Measurements from ENCODE around the gene SEC24C. TPM values are rescaled to one million over a fixed set of nuclear protein-coding genes. Genes with fewer than 3 reads are reported as not detected.
A peak's percentile ranks its signal among the peaks of the same experiment; 100 is the strongest.
"Not testable (repeated sequence)": the region's sequence is repeated elsewhere in the genome, so short reads cannot be mapped to it uniquely, and the experiment has no call there.

Gene SEC24C, protein sequence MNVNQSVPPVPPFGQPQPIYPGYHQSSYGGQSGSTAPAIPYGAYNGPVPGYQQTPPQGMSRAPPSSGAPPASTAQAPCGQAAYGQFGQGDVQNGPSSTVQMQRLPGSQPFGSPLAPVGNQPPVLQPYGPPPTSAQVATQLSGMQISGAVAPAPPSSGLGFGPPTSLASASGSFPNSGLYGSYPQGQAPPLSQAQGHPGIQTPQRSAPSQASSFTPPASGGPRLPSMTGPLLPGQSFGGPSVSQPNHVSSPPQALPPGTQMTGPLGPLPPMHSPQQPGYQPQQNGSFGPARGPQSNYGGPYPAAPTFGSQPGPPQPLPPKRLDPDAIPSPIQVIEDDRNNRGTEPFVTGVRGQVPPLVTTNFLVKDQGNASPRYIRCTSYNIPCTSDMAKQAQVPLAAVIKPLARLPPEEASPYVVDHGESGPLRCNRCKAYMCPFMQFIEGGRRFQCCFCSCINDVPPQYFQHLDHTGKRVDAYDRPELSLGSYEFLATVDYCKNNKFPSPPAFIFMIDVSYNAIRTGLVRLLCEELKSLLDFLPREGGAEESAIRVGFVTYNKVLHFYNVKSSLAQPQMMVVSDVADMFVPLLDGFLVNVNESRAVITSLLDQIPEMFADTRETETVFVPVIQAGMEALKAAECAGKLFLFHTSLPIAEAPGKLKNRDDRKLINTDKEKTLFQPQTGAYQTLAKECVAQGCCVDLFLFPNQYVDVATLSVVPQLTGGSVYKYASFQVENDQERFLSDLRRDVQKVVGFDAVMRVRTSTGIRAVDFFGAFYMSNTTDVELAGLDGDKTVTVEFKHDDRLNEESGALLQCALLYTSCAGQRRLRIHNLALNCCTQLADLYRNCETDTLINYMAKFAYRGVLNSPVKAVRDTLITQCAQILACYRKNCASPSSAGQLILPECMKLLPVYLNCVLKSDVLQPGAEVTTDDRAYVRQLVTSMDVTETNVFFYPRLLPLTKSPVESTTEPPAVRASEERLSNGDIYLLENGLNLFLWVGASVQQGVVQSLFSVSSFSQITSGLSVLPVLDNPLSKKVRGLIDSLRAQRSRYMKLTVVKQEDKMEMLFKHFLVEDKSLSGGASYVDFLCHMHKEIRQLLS
- 10 to 100 TPM; 63.2 to 71.4 TPM for total RNA-seq
- 66.6 TPM for polyA plus RNA-seq (2013, experiment 1 of 2)
- polyA plus RNA-seq (2013, experiment 2 of 2) = 59.0 TPM
- long read RNA-seq, experiment 1, full-length matches to known transcripts = 4 of 36 reads
- long read RNA-seq, experiment 1, partial matches to known transcripts = 25 of 36 reads
- long read RNA-seq, experiment 1, other reads (novel, unspliced or antisense) = 7 of 36 reads
- long read RNA-seq, experiment 2, full-length matches to known transcripts = 143 of 222 reads
- long read RNA-seq, experiment 2, partial matches to known transcripts = 25 of 222 reads
- long read RNA-seq, experiment 2, other reads (novel, unspliced or antisense) = 54 of 222 reads
- long read RNA-seq, experiment 3, full-length matches to known transcripts = 221 of 443 reads
- long read RNA-seq, experiment 3, partial matches to known transcripts = 128 of 443 reads
- long read RNA-seq, experiment 3, other reads (novel, unspliced or antisense) = 94 of 443 reads
- long read RNA-seq, experiment 4, partial matches to known transcripts = 6 of 12 reads
- long read RNA-seq, experiment 4, other reads (novel, unspliced or antisense) = 6 of 12 reads

DNA sequence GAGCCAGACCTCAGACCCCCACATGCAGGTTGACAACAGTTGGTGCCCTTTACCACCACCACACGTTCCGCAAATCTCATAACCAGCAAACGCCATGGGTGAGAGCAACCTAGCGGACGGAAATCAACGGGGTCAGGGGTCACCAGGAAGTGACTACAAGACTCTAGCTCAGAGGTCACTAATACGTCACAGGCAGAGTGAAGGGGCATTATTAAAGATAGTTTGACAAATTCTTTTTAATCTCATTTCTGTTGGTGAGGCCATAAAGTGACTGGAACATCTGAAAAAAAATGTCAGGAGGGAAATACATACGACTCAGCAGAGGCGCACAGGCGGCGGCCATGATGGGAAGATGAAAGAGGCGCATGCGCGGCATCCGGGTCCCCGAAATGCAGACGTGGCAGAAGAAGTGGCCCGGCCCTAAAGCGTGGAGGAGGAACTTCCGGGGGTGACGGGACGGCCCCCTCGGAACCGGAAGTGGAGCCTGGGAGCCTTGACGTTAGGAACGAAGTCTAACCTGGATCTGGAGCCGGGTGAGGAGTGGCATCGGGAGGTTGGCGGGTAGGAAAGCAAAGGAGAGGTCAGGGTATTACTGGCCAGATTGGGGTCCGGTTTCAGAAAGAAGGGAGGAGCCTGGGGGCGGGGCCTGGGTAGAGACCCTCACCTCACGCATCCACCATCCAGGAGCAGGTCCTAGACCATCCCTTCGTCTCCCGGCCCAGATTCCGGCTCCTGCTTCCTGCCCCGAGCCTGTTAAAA is at the start of gene SEC24C:
SEC24C (plus strand) TSS at position 468 of the 759 bp plus-strand sequence. CDS start 2,461 bp downstream, outside the sequence.
- Histone ChIP-seq H3K9me3 (ENCODE audit: control insufficient read depth, low read length) (no peaks in the 10 kb centered on the region), H3K9ac (ENCODE audit: extremely low read depth, low read length, poor library complexity, severe bottlenecking) (peak within 1 kb of the TSS; percentile 94), H3K27ac (ENCODE audit: low read depth, low read length) (peak within 1 kb of the TSS; percentile 96), H3K36me3 (ENCODE audit: control insufficient read depth, insufficient read depth, low read length) (peaks cover 14% of the 10 kb centered on the region), H3K27me3 (ENCODE audit: control insufficient read depth, insufficient read depth, low read length, poor library complexity, severe bottlenecking) (no peaks in the 10 kb centered on the region), H3K4me3 (ENCODE audit: low read length) (peak within 1 kb of the TSS; percentile 89), H3K4me1 (ENCODE audit: control insufficient read depth, insufficient read depth, low read length) (peaks cover 9% of the 10 kb centered on the region)
- peak; percentile 97 for DNase-seq
- WGBS, 2 experiments (ENCODE audit: insufficient coverage in 1 of 2, insufficient read length in 1 of 2) = 0 to 1% methylated on average over 26 to 36 of the region's 36 CpGs
- H3K9me3 Mint-ChIP-seq = no peaks in the 10 kb centered on the region
- H3K27me3 Mint-ChIP-seq (ENCODE audit: insufficient read depth) = no peaks in the 10 kb centered on the region
- TF ChIP-seq, protein P1, sequence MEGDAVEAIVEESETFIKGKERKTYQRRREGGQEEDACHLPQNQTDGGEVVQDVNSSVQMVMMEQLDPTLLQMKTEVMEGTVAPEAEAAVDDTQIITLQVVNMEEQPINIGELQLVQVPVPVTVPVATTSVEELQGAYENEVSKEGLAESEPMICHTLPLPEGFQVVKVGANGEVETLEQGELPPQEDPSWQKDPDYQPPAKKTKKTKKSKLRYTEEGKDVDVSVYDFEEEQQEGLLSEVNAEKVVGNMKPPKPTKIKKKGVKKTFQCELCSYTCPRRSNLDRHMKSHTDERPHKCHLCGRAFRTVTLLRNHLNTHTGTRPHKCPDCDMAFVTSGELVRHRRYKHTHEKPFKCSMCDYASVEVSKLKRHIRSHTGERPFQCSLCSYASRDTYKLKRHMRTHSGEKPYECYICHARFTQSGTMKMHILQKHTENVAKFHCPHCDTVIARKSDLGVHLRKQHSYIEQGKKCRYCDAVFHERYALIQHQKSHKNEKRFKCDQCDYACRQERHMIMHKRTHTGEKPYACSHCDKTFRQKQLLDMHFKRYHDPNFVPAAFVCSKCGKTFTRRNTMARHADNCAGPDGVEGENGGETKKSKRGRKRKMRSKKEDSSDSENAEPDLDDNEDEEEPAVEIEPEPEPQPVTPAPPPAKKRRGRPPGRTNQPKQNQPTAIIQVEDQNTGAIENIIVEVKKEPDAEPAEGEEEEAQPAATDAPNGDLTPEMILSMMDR (conservative IDR thresholded peaks at IDR 0.05) = no peak
- peak within 1 kb of the TSS; percentile 100 for H3K27ac Mint-ChIP-seq
- H3K36me3 Mint-ChIP-seq (ENCODE audit: low read depth) = peaks cover 16% of the 10 kb centered on the region
- H3K4me3 Mint-ChIP-seq = peak within 1 kb of the TSS; percentile 89
- peaks cover 33% of the 10 kb centered on the region for H3K4me1 Mint-ChIP-seq

DNA sequence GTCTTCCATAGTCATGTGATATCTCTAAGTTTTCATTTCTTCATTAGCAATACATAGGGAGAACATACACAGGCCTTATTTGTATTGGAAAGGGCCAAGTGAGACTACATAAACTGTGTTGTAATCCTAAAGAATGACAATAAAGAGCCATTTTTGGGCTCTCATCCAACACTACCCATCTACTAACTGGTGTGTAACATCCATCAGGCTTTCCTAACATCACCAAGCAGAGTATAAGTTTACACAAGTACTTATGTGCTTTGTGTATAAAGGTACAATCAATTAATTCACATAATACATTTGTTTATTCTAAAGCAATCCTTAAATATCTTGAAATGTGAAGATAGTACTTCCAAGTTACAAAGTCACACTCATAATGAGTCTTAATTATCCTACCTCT is 48.9 kb upstream of the SEC24C start:
- not testable (repeated sequence) for DNase-seq; H3K27ac Mint-ChIP-seq; H3K4me3 ChIP-seq (ENCODE audit: low read length); H3K27me3 ChIP-seq (ENCODE audit: control insufficient read depth, insufficient read depth, low read length, poor library complexity, severe bottlenecking); H3K4me1 Mint-ChIP-seq; H3K4me3 Mint-ChIP-seq; H3K4me1 ChIP-seq (ENCODE audit: control insufficient read depth, insufficient read depth, low read length); H3K27me3 Mint-ChIP-seq (ENCODE audit: insufficient read depth); H3K9me3 Mint-ChIP-seq; H3K36me3 ChIP-seq (ENCODE audit: control insufficient read depth, insufficient read depth, low read length); H3K27ac ChIP-seq (ENCODE audit: low read depth, low read length); H3K9me3 ChIP-seq (ENCODE audit: control insufficient read depth, low read length); H3K9ac ChIP-seq (ENCODE audit: extremely low read depth, low read length, poor library complexity, severe bottlenecking)
- H3K36me3 Mint-ChIP-seq (ENCODE audit: low read depth) = peaks cover 21% of the 10 kb centered on the region

DNA sequence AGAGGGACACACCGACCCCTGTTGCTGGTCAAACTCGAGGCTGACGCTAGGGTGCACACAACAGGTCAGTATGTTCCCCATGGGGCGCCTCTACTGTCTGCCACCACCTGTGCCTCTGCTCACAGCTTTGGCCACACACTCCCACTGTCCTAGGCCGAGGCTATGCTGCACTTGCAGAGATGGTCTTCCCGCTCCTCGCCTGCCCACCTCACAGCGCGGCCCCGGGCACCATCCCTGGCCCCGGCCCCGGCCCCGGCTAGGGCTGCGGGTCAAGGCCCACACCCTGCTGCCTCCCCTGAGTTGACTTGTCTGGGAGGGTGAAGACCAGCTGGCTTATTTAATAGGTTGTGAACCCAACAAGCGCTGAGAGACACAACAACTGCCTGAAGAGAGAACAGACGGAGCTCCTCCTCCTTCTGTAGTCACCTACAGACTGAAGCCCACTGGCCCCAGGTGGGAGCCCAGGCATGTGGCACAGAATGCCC is 46.5 kb upstream of the SEC24C start, which contains the start of gene AGAP5:
AGAP5 (minus strand) TSS at position 435 of the 485 bp plus-strand sequence; CDS start at position 81, 354 bp downstream.
- not testable (repeated sequence) for H3K9ac ChIP-seq (ENCODE audit: extremely low read depth, low read length, poor library complexity, severe bottlenecking); H3K4me3 ChIP-seq (ENCODE audit: low read length); H3K4me1 Mint-ChIP-seq; H3K4me1 ChIP-seq (ENCODE audit: control insufficient read depth, insufficient read depth, low read length); H3K27me3 Mint-ChIP-seq (ENCODE audit: insufficient read depth); H3K27ac ChIP-seq (ENCODE audit: low read depth, low read length); H3K9me3 Mint-ChIP-seq; H3K4me3 Mint-ChIP-seq; H3K27me3 ChIP-seq (ENCODE audit: control insufficient read depth, insufficient read depth, low read length, poor library complexity, severe bottlenecking); DNase-seq; H3K9me3 ChIP-seq (ENCODE audit: control insufficient read depth, low read length); H3K27ac Mint-ChIP-seq; H3K36me3 ChIP-seq (ENCODE audit: control insufficient read depth, insufficient read depth, low read length)
- peaks cover 15% of the 10 kb centered on the region for H3K36me3 Mint-ChIP-seq (ENCODE audit: low read depth)
- WGBS, 2 experiments (ENCODE audit: insufficient coverage in 1 of 2, insufficient read length in 1 of 2) = 93% methylated on average over 15 of the region's 16 CpGs; no CpG with 5 or more reads in 1 of the 2 experiments

DNA sequence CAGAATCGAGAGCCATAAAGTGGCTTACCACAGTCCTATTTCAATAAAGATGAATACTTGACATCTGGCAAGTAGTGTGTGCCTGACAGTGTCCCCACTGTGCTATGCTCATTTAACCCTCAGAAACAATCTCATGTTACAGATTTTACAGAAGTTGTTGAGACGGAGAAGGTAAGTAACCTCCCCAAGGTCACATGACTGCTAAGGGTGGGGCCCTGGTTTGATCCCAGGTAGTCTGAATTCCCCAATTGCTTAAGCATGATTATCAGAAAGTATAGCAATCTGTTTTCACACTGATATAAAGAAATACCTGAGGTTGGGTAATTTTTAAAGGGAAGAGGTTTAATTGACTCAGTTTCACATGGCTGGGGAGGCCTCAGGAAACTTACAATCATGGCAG is 45.4 kb upstream of the SEC24C start:
- not testable (repeated sequence) for H3K27ac Mint-ChIP-seq; H3K9me3 ChIP-seq (ENCODE audit: control insufficient read depth, low read length); H3K4me1 ChIP-seq (ENCODE audit: control insufficient read depth, insufficient read depth, low read length); H3K9ac ChIP-seq (ENCODE audit: extremely low read depth, low read length, poor library complexity, severe bottlenecking); DNase-seq; H3K4me3 Mint-ChIP-seq; H3K27me3 Mint-ChIP-seq (ENCODE audit: insufficient read depth); H3K9me3 Mint-ChIP-seq; H3K27ac ChIP-seq (ENCODE audit: low read depth, low read length); H3K4me1 Mint-ChIP-seq; H3K4me3 ChIP-seq (ENCODE audit: low read length); H3K36me3 ChIP-seq (ENCODE audit: control insufficient read depth, insufficient read depth, low read length); H3K27me3 ChIP-seq (ENCODE audit: control insufficient read depth, insufficient read depth, low read length, poor library complexity, severe bottlenecking)
- 91% methylated on average over 2 of the region's 2 CpGs; no CpG with 5 or more reads in 1 of the 2 experiments for WGBS, 2 experiments (ENCODE audit: insufficient coverage in 1 of 2, insufficient read length in 1 of 2)
- H3K36me3 Mint-ChIP-seq (ENCODE audit: low read depth) = peaks cover 16% of the 10 kb centered on the region

DNA sequence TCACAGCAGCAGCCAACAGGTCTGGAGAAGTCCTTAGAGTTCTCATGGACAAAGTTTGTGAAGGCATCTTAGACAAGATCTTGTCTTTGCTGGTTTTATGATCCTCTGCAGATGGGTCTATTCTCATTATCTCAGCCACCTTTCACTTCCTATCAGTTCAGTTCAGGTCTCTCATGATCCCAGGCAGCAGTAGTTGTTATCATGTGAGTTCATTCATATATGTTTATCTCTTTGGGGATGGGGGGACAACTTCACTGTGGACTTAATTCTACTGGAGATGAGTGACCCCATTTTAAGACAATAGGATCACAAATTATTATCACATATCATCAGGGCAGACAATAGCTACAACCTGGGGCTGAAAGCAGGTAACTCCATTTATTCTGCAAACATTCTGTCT is 40.2 kb upstream of the SEC24C start:
- H3K4me3 ChIP-seq (ENCODE audit: low read length); H3K9me3 ChIP-seq (ENCODE audit: control insufficient read depth, low read length); H3K4me1 Mint-ChIP-seq; H3K27me3 Mint-ChIP-seq (ENCODE audit: insufficient read depth); H3K27me3 ChIP-seq (ENCODE audit: control insufficient read depth, insufficient read depth, low read length, poor library complexity, severe bottlenecking); H3K27ac ChIP-seq (ENCODE audit: low read depth, low read length); H3K36me3 ChIP-seq (ENCODE audit: control insufficient read depth, insufficient read depth, low read length); H3K4me3 Mint-ChIP-seq; H3K4me1 ChIP-seq (ENCODE audit: control insufficient read depth, insufficient read depth, low read length); DNase-seq; H3K27ac Mint-ChIP-seq; H3K9me3 Mint-ChIP-seq; H3K9ac ChIP-seq (ENCODE audit: extremely low read depth, low read length, poor library complexity, severe bottlenecking): not testable (repeated sequence)
- peaks cover 18% of the 10 kb centered on the region for H3K36me3 Mint-ChIP-seq (ENCODE audit: low read depth)

Measured in endodermal cell (in vitro differentiated cells).